GM12878 (cell line): ENCODE data around the gene ADAMTSL4. TPM values are rescaled to one million over a fixed set of nuclear protein-coding genes. Genes with fewer than 3 reads are reported as not detected.

ENCODE experiments used
- ATAC-seq: fragments of 200-7000 bp; cut with Tn5 transposase; 3 replicates; pipeline ENCODE4 v1.9.1; 2020; ENCODE audit warnings: mild to moderate bottlenecking, moderate library complexity
- BruUV-seq: library from RNA; stranded (reverse); fragments of 400-500 nt; replicated peaks from 2 replicates; lab custom pipeline; 2021; lab: Mats Ljungman, UMichigan
- CTCF ChIA-PET: fragments of 300-600 bp; sonication (Branson Sonifier 250); formaldehyde crosslinking; extraction: SDS; loops from one replicate; lab custom pipeline; 2021; ENCODE audit warnings: inconsistent platforms; lab: Yijun Ruan, JAX
- POLR2A ChIA-PET: fragments of 350-600 bp; formaldehyde crosslinking; extraction: SDS; loops from one replicate; lab custom pipeline; 2021; ENCODE audit warnings: inconsistent platforms; lab: Charles Lee
- RAD21 ChIA-PET: fragments of 300-600 bp; sonication (Branson Sonifier 250); formaldehyde crosslinking; loops from one replicate; lab custom pipeline; 2023; ENCODE audit warnings: antibody characterized with exemption; ENCODE audit not compliant: unreplicated experiment; lab: Charles Lee
- SMC1A ChIA-PET: fragments of 300-600 bp; sonication (Branson Sonifier 250); formaldehyde crosslinking; loops from one replicate; lab custom pipeline; 2023; ENCODE audit not compliant: unreplicated experiment, uncharacterized antibody; lab: Charles Lee
- DNase-seq: peaks from one replicate; pipeline ENCODE4 v3.0.0-alpha.2; 2011; ENCODE audit warnings: low read depth, low spot score
- FAIRE-seq: peaks from 3 replicates; lab custom pipeline; 2011; peaks lifted over from hg19 to GRCh38; lab: Jason Lieb, UNC
- H2AFZ ChIP-seq: 2 replicates; pipeline ENCODE4 v1.6.0; 2011; ENCODE audit warnings: low read depth, low read length, control low read depth; ENCODE audit not compliant: control insufficient read depth
- H3K27ac ChIP-seq: 2 replicates; pipeline ENCODE4 v1.5.1; 2011; ENCODE audit warnings: control low read depth; ENCODE audit not compliant: control insufficient read depth, insufficient read depth
- H3K27me3 ChIP-seq, 2 experiments: replicated peaks in 1 of 2; 2 replicates each; pipeline versions ENCODE4 v1.6.0 to v1.6.1; 2011; ENCODE audit warnings: low read length in 1 of 2; ENCODE audit not compliant: control insufficient read depth in 2 of 2, insufficient read depth in 2 of 2
- H3K36me3 ChIP-seq, 2 experiments: 2 replicates each; pipeline ENCODE4 v1.5.1; 2011; ENCODE audit warnings: low read length in 1 of 2; ENCODE audit not compliant: control insufficient read depth in 2 of 2, insufficient read depth in 2 of 2
- H3K4me1 ChIP-seq: 2 replicates; pipeline ENCODE4 v1.6.1; 2011; ENCODE audit warnings: mild to moderate bottlenecking, low read length, moderate library complexity, mixed read lengths; ENCODE audit not compliant: control insufficient read depth, insufficient read depth
- H3K4me2 ChIP-seq: 2 replicates; pipeline ENCODE4 v1.6.0; 2011; ENCODE audit warnings: control low read depth; ENCODE audit not compliant: control insufficient read depth, insufficient read depth
- H3K4me3 ChIP-seq: fragments of 200-600 bp; sonication (generic); 2 replicates; pipeline ENCODE4 v1.5.1; 2016
- H3K79me2 ChIP-seq: 2 replicates; pipeline ENCODE4 v1.6.0; 2011; ENCODE audit warnings: low read length; ENCODE audit not compliant: control insufficient read depth, insufficient read depth
- H3K9ac ChIP-seq: 2 replicates; pipeline ENCODE4 v1.8.0; 2011; ENCODE audit warnings: low read length, control low read depth, mixed read lengths; ENCODE audit not compliant: control insufficient read depth, insufficient read depth
- H3K9me3 ChIP-seq: replicated peaks from 3 replicates; pipeline ENCODE4 v1.5.1; 2011; ENCODE audit warnings: mild to moderate bottlenecking, low read length; ENCODE audit not compliant: control insufficient read depth, insufficient read depth
- H4K20me1 ChIP-seq: 2 replicates; pipeline ENCODE4 v1.6.0; 2011; ENCODE audit not compliant: control insufficient read depth, insufficient read depth
- BCL11A ChIP-seq: IDR thresholded peaks from 2 replicates; pipeline ENCODE4 v1.6.1; 2011; ENCODE audit warnings: low read depth, low read length
- HCFC1 ChIP-seq: fragments of 150-350 bp; IDR thresholded peaks from 2 replicates; pipeline ENCODE4 v1.6.1; 2014; ENCODE audit warnings: low read length
- HDAC6 ChIP-seq: fragments of 200-600 bp; sonication (generic); IDR thresholded peaks from one replicate; pipeline ENCODE4 v1.8.0; 2017; ENCODE audit warnings: antibody characterized with exemption; ENCODE audit not compliant: unreplicated experiment
- IRF4 ChIP-seq: IDR thresholded peaks from 2 replicates; pipeline ENCODE4 v1.6.1; 2011; ENCODE audit warnings: low read depth, low read length
- JUND ChIP-seq: IDR thresholded peaks from 2 replicates; pipeline ENCODE4 v1.6.1; 2012; ENCODE audit warnings: low read depth, mild to moderate bottlenecking, low read length, improper control_type of control experiment, moderate library complexity
- POLR2AphosphoS2 ChIP-seq: IDR thresholded peaks from 2 replicates; pipeline ENCODE4 v1.6.1; 2011; ENCODE audit warnings: low read depth, mild to moderate bottlenecking, low read length, improper control_type of control experiment, moderate library complexity
- RUNX3 ChIP-seq: IDR thresholded peaks from 2 replicates; pipeline ENCODE4 v1.6.1; 2012; ENCODE audit warnings: low read length, inconsistent platforms
- STAT1 ChIP-seq: fragments of 450-650 bp; conservative IDR thresholded peaks from 2 replicates; pipeline ENCODE4 v1.6.1; 2014; ENCODE audit warnings: antibody characterized with exemption, mild to moderate bottlenecking
- TCF12 ChIP-seq: IDR thresholded peaks from 2 replicates; pipeline ENCODE4 v1.6.1; 2011; ENCODE audit warnings: low read depth, mild to moderate bottlenecking, low read length
- TCF3 ChIP-seq: IDR thresholded peaks from 2 replicates; pipeline ENCODE4 v1.6.1; 2012; ENCODE audit warnings: low read depth, mild to moderate bottlenecking, low read length, borderline replicate concordance; ENCODE audit not compliant: insufficient read depth
- ZNF207 ChIP-seq: fragments of 450-650 bp; IDR thresholded peaks from 2 replicates; pipeline ENCODE4 v1.6.1; 2014; ENCODE audit warnings: antibody characterized with exemption, mild to moderate bottlenecking, borderline replicate concordance
- ZNF384 ChIP-seq: IDR thresholded peaks from 2 replicates; pipeline ENCODE4 v1.6.1; 2012; ENCODE audit warnings: low read depth, mild to moderate bottlenecking, low read length, improper control_type of control experiment, borderline replicate concordance
- WGBS: methylation state at CpG from one replicate; pipeline ENCODE4 v1.1.6; 2016; ENCODE audit warnings: low lambda C conversion rate; ENCODE audit not compliant: insufficient replicate concordance, insufficient coverage; ENCODE audit errors: missing lambda C conversion rate; 5-methylcytosine and 5-hydroxymethylcytosine counted together
- in situ Hi-C: fragments of 300-500 bp; cut with MboI; formaldehyde crosslinking; loops from 9 replicates; pipeline ENCODE4 v1.14.3; 2018; ENCODE audit warnings: mixed read lengths
- intact Hi-C: fragments of 100-400 bp; cut with micrococcal nuclease; formaldehyde crosslinking; loops from one replicate; pipeline ENCODE4 v1.14.2; 2022; ENCODE audit not compliant: unreplicated experiment
- polyA plus RNA-seq, 11 experiments: library from polyadenylated mRNA; depleted of rRNA in 4 of 11; unstranded in 6 of 11; stranded (reverse) in 5 of 11; fragments of >200 nt; fragmentation: Nextera tagmentation in 4 of 11; fragmentation: Illumina TruSeq in 1 of 11; extraction: Ambion mirVana in 4 of 11; extraction: Trizol in 1 of 11; gene quantifications; 1 replicate in 1 of 11; 2 replicates in 10 of 11; pipeline versions ENCODE4 v1.2.1 to v1.2.3, GENCODE V29; 2011 to 2016; ENCODE audit warnings: inconsistent platforms in 2 of 11, missing spikeins in 2 of 11, low read depth in 1 of 11
- total RNA-seq, 4 experiments: library from RNA; depleted of rRNA in 3 of 4; stranded (reverse); fragments of >200 nt in 3 of 4; fragmentation: Illumina TruSeq in 1 of 4; extraction: Trizol in 1 of 4; gene quantifications; 2 replicates each; pipeline versions ENCODE4 v1.2.1 to v1.2.3, GENCODE V29; 2013 to 2021
- TF ChIP-seq, protein P1 (sequence below): IDR thresholded peaks from 2 replicates; pipeline ENCODE4 v1.6.1; 2011; ENCODE audit warnings: mild to moderate bottlenecking, low read depth, low read length, moderate library complexity; ENCODE audit not compliant: insufficient replicate concordance
- TF ChIP-seq, protein P2 (sequence below): IDR thresholded peaks from 2 replicates; pipeline ENCODE4 v1.6.1; 2012; ENCODE audit warnings: improper control_type of control experiment, low read depth, low read length; ENCODE audit not compliant: insufficient replicate concordance
- TF ChIP-seq, protein P3 (sequence below): fragments of 450-650 bp; formaldehyde crosslinking; IDR thresholded peaks from 2 replicates; pipeline ENCODE4 v1.4.0; 2022; ENCODE audit warnings: mild to moderate bottlenecking, moderate library complexity

The ADAMTSL4 gene
- total and polyA plus RNA-seq, 10 of the 15 experiments (the other 5 are each of a cell fraction or from before 2014, with no cell fraction given) = 0.04 to 0.15 (median 0.05) TPM; not detected in 5

DNA sequence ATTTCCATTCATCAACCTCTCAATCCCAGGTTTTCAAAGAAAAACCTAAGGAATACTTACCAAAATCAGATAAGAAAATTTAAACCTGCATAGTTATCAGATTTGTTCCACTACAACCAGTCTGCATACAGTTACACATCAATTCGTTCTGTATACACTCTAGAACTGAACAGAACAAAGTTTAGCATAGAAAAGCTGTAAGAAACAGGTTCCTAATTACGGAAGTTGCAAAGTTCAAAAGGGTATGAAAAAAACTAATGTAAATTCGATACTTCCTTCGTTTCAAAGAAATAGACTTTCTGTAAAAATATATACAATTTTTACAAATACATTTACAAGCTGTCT, 27.1 kb downstream of the ADAMTSL4 start:
- peaks cover 9 to 12% of the 10 kb centered on the region in 2 experiments for H3K36me3 ChIP-seq
- no peaks in the 10 kb centered on the region for H3K27me3 ChIP-seq
- DNase-seq = no peak
- peak overlapping the region; percentile 96 for H3K27ac ChIP-seq
- H4K20me1 ChIP-seq = peaks cover 12% of the 10 kb centered on the region
- no peaks in the 10 kb centered on the region for H3K9me3 ChIP-seq
- intact Hi-C loops = no loop called here
- BruUV-seq = no TSS peak
- no peak for FAIRE-seq
- peaks cover 88% of the 10 kb centered on the region for H3K79me2 ChIP-seq
- H3K4me3 ChIP-seq = peak overlapping the region; percentile 85
- CTCF ChIA-PET = interaction anchor here (0.7 to 16.3 kb wide), 3 partner anchors 12 to 44 kb away, joined by 3 to 289 read pairs (median 28); no protein-coding TSS in a partner anchor
- WGBS = 0% methylated on average over 4 of the region's 4 CpGs
- in situ Hi-C loops = no loop called here
- H3K9ac ChIP-seq = peak overlapping the region; percentile 93
- ATAC-seq = no peak
- peak overlapping the region; percentile 48 for H3K4me2 ChIP-seq
- H2AFZ ChIP-seq = no peak overlapping the region
- POLR2A ChIA-PET = interaction anchor here (0.9 to 10.5 kb wide), 4 partner anchors 10 to 52 kb away, joined by 4 to 324 read pairs (median 14); no protein-coding TSS in a partner anchor
- H3K4me1 ChIP-seq = peaks cover 17% of the 10 kb centered on the region
- SMC1A ChIA-PET = interaction anchor here (0.8 to 13.6 kb wide), 8 partner anchors 13 to 53 kb away, joined by 3 to 388 read pairs (median 6); partner anchors contain the start of gene ENSA
- RAD21 ChIA-PET = interaction anchor here (0.6 to 14.4 kb wide), 7 partner anchors 11 to 325 kb away, joined by 3 to 387 read pairs (median 3); partner anchors contain the start of genes ENSA and GOLPH3L
- TF ChIP-seq TCF3 (no peak), IRF4 (no peak), RUNX3 (no peak), ZNF207 (no peak), STAT1 (no peak), TCF12 (no peak), HDAC6 (no peak), JUND (no peak), ZNF384 (no peak), BCL11A (no peak), HCFC1 (no peak), POLR2AphosphoS2 (no peak)
- TF ChIP-seq, protein P1, sequence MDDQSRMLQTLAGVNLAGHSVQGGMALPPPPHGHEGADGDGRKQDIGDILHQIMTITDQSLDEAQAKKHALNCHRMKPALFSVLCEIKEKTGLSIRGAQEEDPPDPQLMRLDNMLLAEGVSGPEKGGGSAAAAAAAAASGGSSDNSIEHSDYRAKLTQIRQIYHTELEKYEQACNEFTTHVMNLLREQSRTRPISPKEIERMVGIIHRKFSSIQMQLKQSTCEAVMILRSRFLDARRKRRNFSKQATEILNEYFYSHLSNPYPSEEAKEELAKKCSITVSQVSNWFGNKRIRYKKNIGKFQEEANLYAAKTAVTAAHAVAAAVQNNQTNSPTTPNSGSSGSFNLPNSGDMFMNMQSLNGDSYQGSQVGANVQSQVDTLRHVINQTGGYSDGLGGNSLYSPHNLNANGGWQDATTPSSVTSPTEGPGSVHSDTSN = no peak
- TF ChIP-seq, protein P2, sequence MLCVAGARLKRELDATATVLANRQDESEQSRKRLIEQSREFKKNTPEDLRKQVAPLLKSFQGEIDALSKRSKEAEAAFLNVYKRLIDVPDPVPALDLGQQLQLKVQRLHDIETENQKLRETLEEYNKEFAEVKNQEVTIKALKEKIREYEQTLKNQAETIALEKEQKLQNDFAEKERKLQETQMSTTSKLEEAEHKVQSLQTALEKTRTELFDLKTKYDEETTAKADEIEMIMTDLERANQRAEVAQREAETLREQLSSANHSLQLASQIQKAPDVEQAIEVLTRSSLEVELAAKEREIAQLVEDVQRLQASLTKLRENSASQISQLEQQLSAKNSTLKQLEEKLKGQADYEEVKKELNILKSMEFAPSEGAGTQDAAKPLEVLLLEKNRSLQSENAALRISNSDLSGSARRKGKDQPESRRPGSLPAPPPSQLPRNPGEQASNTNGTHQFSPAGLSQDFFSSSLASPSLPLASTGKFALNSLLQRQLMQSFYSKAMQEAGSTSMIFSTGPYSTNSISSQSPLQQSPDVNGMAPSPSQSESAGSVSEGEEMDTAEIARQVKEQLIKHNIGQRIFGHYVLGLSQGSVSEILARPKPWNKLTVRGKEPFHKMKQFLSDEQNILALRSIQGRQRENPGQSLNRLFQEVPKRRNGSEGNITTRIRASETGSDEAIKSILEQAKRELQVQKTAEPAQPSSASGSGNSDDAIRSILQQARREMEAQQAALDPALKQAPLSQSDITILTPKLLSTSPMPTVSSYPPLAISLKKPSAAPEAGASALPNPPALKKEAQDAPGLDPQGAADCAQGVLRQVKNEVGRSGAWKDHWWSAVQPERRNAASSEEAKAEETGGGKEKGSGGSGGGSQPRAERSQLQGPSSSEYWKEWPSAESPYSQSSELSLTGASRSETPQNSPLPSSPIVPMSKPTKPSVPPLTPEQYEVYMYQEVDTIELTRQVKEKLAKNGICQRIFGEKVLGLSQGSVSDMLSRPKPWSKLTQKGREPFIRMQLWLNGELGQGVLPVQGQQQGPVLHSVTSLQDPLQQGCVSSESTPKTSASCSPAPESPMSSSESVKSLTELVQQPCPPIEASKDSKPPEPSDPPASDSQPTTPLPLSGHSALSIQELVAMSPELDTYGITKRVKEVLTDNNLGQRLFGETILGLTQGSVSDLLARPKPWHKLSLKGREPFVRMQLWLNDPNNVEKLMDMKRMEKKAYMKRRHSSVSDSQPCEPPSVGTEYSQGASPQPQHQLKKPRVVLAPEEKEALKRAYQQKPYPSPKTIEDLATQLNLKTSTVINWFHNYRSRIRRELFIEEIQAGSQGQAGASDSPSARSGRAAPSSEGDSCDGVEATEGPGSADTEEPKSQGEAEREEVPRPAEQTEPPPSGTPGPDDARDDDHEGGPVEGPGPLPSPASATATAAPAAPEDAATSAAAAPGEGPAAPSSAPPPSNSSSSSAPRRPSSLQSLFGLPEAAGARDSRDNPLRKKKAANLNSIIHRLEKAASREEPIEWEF = no peak
- TF ChIP-seq, protein P3, sequence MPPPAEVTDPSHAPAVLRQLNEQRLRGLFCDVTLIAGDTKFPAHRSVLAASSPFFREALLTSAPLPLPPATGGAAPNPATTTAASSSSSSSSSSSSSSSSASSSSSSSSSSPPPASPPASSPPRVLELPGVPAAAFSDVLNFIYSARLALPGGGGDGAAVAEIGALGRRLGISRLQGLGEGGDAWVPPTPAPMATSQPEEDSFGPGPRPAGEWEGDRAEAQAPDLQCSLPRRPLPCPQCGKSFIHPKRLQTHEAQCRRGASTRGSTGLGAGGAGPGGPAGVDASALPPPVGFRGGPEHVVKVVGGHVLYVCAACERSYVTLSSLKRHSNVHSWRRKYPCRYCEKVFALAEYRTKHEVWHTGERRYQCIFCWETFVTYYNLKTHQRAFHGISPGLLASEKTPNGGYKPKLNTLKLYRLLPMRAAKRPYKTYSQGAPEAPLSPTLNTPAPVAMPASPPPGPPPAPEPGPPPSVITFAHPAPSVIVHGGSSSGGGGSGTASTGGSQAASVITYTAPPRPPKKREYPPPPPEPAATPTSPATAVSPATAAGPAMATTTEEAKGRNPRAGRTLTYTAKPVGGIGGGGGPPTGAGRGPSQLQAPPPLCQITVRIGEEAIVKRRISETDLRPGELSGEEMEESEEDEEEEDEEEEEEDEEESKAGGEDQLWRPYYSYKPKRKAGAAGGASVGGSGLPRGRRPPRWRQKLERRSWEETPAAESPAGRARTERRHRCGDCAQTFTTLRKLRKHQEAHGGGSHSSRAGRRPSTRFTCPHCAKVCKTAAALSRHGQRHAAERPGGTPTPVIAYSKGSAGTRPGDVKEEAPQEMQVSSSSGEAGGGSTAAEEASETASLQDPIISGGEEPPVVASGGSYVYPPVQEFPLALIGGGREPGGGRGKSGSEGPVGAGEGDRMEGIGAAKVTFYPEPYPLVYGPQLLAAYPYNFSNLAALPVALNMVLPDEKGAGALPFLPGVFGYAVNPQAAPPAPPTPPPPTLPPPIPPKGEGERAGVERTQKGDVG (CRISPR knock-in tag) = no peak
